ENCODE data around the gene ZFAND2A.
"Not testable (repeated sequence)": the region's sequence is repeated elsewhere in the genome, so short reads cannot be mapped to it uniquely, and the experiment has no call there.

Gene ZFAND2A

DNA sequence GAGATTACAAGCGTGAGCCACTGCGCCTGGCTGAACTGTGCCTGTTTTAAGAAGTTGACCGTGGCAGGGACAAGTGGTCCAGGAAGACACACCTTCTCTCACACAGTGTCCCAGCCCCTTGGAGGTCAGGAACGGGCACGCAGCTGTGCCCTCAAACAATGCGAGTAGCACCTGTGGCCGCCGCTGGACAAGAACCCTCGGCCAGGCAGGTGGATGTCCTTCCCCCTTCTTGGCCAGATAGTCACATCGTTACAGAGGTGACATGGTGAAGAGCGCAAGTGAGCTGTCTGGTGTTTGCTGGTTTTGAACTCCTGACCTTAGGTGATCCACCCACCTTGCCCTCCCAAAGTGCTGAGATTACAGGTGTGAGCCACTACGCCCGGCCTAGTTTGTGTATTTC lies 8.8 kb downstream of the ZFAND2A start:
- ATAC-seq: no peak
- DNase-seq: no peak

DNA sequence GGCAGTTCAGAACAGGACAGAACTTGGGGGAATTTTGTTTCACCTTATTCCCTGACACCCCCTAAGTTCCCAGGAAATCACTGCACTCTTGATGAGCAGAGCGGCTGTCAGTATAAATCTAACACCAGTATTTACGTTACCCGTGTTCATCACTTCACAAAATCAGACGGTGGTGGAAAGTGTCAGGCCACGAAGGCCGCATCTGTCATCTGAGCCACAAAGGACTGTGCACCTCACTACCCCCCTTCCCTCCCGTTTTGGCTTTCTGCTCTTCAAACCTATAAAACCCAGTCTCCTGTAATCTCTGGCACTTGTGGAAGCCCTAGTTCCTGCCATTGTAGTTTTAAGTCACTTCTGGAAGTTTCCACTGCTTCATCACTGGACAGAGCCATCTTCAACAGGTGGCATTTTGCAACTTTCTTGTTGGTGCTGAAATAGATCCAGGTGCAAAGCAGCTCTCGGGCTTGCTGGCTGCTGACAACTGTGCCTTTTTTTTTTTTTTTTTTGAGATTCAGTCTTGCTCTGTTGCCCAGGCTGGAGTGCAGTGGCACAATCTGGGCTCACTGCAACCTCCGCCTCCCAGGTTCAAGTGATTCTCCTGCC lies 9.5 kb downstream of the ZFAND2A start:
- ATAC-seq: no peak
- no peak for DNase-seq

- DNase-seq (no peak), ATAC-seq (no peak)
Measured at GRCh38 chr7:1149351-1149794, 10.6 kb downstream of the ZFAND2A start.

DNA sequence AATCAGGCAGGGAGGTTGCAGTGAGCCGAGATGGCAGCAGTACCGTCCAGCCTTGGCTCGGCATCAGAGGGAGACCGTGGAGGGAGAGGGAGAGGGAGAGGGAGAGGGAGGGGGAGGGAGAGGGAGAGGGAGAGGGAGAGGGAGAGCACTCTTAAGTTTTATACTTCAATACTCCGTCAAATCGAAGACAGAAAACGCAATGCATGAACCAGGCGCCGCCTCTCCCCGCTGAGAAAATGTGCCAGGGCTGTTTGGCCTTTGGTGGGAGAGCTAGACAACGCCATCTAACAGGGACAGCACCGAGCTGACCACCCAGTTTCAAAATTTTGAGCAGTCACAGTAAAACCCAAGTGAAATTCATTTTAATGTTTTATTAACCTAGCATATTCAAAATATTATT lies 12.1 kb downstream of the ZFAND2A start:
- ATAC-seq, DNase-seq: not testable (repeated sequence)

GRCh38 chr7:1144269-1144771 lies 15.7 kb downstream of the ZFAND2A start:
- DNase-seq: no peak

DNA sequence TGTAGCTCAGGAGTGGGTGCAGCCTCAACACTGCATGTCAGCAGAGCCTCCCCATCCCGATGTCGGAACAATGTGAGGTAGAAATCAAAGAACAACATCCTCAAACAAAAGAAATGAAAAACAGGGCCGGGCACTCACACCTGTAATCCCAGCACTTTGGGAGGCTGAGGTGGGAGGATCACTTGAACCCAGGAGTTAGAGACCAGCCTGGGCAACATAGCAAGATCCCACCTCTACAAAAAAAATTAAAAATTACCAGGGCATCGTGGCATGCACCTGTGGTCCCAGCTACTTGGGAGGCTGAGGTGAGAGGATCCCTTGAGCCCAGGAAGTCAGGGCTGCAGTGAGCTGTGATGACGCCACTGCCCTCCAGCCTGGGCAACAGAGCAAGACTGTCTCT lies 17.0 kb downstream of the ZFAND2A start:
- not testable (repeated sequence) for ATAC-seq, DNase-seq

More at GRCh38 chr7:1144269-1144771, 15.7 kb downstream of the ZFAND2A start:
- ATAC-seq: no peak

DNA sequence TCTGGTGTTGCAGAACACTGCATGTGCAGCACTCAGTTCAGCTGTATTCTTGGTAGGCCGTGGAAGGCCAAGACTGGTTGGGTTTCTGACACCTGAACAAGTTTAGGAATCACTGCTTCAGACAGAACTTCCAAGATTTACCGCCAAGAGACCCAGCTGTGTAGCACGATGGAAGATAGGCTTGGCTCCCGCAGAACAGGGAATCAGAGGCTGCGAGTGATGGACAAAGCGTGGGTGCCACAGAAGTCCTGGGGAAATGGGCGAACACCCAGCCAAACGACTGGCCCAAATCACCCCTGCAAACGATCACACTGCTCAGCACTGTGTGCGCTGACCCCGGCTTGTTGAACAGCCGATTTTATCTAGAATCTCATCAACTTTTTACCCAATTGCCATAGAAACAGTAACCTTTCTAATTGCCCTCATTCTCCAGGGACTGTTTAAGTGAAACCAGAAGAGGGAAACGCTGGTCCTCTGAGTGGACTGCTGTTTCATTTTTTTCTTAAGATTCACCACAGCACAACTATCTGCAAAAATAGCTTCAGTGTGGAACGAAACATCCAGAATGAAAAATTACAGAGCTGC lies 17.9 kb downstream of the ZFAND2A start:
- ATAC-seq (no peak), DNase-seq (no peak)

GRCh38 chr7:1141651-1142050 lies 18.3 kb downstream of the ZFAND2A start:
- no peak for ATAC-seq
- DNase-seq: no peak

DNA sequence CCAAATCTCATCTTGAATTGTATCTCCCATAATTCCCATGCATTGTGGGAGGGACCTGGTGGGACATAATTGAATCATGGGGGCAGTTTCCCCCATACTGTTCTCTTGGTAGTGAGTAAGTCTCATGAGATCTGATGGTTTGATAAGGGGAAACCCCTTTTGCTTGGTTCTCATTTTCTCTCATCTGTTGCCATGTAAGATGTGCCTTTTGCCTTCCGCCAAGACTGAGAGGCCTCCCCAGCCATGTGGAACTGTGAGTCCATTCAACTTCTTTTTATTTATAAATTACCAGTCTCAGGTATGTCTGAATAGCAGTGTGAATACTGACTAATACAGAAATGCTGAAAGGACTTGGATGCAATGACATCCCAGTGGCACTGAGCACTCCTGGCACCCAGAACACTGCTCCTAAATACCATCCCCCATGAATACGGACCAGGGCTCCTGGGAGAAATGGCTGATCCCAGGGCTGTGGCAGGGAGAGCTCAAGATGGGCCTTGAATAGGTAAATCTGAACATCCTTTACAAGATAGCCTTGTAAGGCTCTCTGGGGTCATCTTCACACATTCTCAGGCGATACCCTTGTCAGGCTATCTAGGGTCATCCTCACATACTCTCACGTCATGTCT lies 19.4 kb downstream of the ZFAND2A start:
- DNase-seq (no peak), ATAC-seq (no peak)

- ATAC-seq: peak; percentile 75
- no peak for DNase-seq
Measured at GRCh38 chr7:1137517-1138167, 22.4 kb downstream of the ZFAND2A start.

- no peak for DNase-seq
Measured at GRCh38 chr7:1136841-1137516, 23.0 kb downstream of the ZFAND2A start.

DNA sequence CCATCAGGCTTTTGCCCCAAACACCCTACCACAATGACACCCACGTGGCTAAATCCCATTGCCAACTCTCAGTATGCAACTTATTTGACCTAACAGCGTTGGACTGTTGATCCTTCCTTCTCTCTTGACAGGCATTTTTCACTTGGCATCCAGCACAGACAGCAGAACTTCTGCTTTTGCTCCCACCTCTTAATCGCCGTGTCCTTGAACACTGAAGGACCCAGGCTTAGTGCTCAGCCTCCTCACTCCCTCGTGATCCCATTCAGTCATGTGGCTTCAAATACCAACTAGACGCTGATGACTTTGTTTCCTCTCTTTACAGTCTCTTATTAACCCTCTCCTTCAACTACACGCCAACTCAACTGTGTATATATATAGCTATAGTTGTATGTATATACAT lies 25.0 kb downstream of the ZFAND2A start:
- no peak for DNase-seq
- ATAC-seq: no peak

More at GRCh38 chr7:1136841-1137516, 23.0 kb downstream of the ZFAND2A start:
- no peak for ATAC-seq

DNA sequence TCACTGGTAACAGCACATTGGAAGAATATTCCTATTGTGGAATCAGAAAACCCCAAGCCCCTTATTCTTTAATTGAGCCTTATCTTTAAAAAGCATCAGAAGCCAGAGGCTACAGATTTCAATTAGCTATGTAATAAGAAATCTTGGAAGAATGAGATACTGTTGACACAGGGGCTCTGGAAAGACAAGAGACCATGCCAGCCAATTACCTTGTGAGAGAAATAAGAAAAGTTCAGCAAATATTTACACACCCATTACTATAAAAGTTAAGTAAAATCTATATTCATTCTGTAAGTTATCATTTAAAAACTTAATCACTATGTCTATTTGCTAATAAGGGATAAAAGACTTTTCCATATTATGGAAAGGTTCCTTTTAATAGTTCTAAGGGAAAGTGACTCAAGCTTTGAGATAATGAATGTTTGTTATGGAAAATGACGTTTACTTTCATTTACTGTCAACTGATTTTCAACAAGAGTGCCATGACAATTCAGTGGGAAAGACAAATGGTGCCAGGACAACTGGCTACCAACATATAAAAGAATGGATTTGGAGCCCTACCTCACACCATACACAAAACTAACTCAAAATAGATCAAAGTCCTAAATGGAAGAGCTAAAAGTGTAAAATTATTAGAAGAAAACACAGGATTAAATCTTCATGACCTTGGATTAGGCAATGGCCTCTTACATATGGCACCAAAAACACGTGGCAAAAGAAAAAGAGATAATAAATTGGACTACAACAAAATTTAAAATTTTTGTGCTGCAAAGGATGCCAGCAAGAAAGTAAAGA lies 28.3 kb downstream of the ZFAND2A start:
- ATAC-seq: no peak
- no peak for DNase-seq

GRCh38 chr7:1130021-1130990 lies 29.7 kb downstream of the ZFAND2A start:
- no peak for ATAC-seq

DNA sequence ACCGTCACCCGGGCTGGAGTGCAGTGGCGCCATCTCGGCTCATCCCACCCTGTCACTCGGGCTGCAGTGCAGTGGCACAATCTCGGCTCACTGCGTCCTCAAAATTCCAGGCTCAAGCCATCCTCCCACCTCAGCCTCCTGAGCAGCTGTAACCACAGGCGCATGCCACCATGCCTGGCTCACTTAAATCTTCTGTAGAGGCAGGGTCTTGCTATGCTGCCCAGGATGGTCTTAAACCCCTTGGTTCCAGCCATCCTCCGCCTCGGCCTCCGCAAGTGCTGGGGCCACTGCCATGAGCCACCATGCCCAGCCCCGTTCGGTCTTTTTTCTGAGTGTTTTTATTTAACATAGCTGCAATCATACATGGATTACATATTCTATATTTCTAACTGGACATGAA lies 30.6 kb downstream of the ZFAND2A start:
- no peak for DNase-seq
- no peak for ATAC-seq

More at GRCh38 chr7:1130021-1130990, 29.7 kb downstream of the ZFAND2A start:
- DNase-seq: no peak

- ATAC-seq (no peak), DNase-seq (no peak)
Measured at GRCh38 chr7:1127001-1127400, 33.0 kb downstream of the ZFAND2A start.

DNA sequence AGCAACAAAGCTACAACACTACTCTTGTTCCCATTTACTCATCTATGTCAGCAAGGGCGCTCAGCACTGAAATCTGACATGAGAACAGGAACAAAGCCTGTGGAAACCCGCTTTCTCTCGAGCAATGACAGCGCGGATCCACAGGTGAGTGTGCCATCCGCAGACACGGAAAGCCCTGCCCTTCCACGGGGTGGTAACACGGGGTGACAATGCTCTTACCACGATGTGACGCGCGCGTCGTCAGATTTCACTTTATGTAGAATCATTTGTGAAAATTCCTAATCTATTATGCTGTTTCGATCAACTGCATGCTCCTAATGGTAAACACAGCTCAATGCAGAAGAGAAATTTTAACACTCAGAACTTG lies 34.4 kb downstream of the ZFAND2A start:
- DNase-seq (no peak), ATAC-seq (no peak)

DNA sequence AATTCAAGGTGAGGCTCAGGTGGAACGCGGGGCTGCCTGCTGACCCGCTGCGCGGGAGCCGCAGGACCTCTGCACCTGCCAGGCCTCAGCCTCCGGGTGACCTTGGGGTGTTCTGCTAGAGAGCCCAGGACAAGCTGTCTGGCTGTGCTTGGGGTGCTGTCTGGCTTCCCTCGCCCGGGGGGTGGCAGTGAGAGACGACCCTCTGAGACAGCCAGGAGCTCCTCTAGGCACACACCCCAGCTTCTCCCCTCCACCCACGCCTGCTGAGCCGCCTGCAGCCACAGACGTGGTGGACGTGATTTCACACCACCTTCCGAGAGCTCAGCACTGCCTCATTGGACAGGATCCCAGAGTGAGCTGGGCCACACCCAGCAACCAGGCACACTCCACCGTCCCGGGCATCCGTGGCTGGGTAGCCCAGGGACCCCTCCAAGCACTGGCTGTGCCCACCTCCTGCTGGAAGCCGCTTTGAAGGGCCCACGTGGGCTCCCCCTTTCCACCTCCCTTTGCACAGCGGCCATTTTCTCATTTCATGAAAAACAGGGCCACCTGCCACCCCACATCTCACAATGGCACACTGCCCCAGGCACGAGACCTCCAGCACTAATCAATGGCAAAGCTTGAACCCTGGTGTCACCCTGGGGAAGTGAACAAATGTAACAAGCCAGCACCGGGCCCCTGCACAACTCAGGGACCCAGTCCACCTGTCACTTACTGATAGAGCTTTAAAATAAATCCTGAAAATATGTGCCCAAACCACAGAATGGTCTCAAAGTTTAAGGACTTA lies 35.0 kb downstream of the ZFAND2A start:
- ATAC-seq: no peak
- DNase-seq: no peak

GRCh38 chr7:1124164-1124563 lies 35.8 kb downstream of the ZFAND2A start:
- DNase-seq (no peak), ATAC-seq (no peak)

DNA sequence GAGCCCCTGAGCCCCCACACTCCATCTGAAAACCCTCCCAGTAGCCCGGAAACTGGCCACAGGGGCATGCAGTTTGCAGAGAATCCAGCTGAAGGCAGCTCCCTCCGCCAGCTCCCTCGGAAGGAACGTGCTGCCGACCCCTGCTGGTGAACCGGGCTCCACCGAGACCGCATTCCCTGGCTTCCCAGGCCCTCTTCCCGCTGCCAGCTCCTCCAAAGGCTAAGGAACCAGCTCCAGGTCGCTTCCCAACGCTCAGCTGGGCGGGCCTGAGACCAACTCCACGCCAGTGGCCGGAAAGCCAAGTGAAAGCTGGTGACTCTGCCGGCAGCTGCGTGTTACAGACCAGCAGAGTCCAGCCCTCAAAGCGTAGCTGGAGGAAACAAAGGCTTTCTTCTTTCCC lies 36.3 kb downstream of the ZFAND2A start:
- no peak for DNase-seq
- ATAC-seq: no peak
